Right forelimb (tissue), 1 donor: ENCODE data around the gene NPRL2.

Experiments used
- DNase-seq: peaks from one replicate; pipeline ENCODE4 v3.0.0-alpha.2; 2018

The NPRL2 gene

GRCh38 chr3:50303013-50303815 lies 47.4 kb downstream of the NPRL2 start, which contains the start of gene HYAL1:
HYAL1 (minus strand) TSS chr3:50303574; CDS start chr3:50302956, 618 bp downstream.
- DNase-seq, result no peak

GRCh38 chr3:50302095-50303012 lies 48.2 kb downstream of the NPRL2 start:
- DNase-seq, result no peak

GRCh38 chr3:50300681-50301254 lies 49.8 kb downstream of the NPRL2 start:
- no peak for DNase-seq

- DNase-seq, result no peak
Measured at GRCh38 chr3:50299929-50300680, 50.5 kb downstream of the NPRL2 start.

GRCh38 chr3:50299638-50299928 lies 51.0 kb downstream of the NPRL2 start:
- DNase-seq, result no peak

GRCh38 chr3:50298836-50299637 lies 51.5 kb downstream of the NPRL2 start, which contains the start of the genes HYAL3 and NAA80:
HYAL3 (minus strand) TSS chr3:50299405; CDS start chr3:50295602, 3,803 bp downstream.
NAA80 (minus strand) TSS chr3:50299405; CDS start chr3:50297463, 1,942 bp downstream.
- DNase-seq, result peak; percentile 99

- no peak for DNase-seq
Measured at GRCh38 chr3:50297896-50298725, 52.5 kb downstream of the NPRL2 start.

- DNase-seq, result no peak
Measured at GRCh38 chr3:50297384-50297775, 53.2 kb downstream of the NPRL2 start.
